Vagina (tissue), 2 donors: ENCODE data around the gene FMN2. TPM values are rescaled to one million over a fixed set of nuclear protein-coding genes. Genes with fewer than 3 reads are reported as not detected.

Source experiments
- DNase-seq, 2 donors: peaks; one replicate each; pipeline ENCODE4 v3.0.0-alpha.2; 2017; ENCODE audit errors: extremely low spot score in 2 of 2
- H3K27ac ChIP-seq: fragments of 200-600 bp; sonication (generic); one replicate; pipeline ENCODE4 v1.5.1; 2019
- H3K27me3 ChIP-seq: fragments of 200-600 bp; sonication (generic); one replicate; pipeline ENCODE4 v1.5.1; 2019
- H3K36me3 ChIP-seq, 2 donors: fragments of 200-600 bp; sonication (generic); one replicate each; pipeline ENCODE4 v1.5.1; 2017 to 2019
- H3K4me1 ChIP-seq: fragments of 200-600 bp; sonication (generic); one replicate; pipeline ENCODE4 v1.5.1; 2019
- H3K4me3 ChIP-seq, 2 donors: fragments of 200-600 bp; sonication (generic); 1 replicate in 1 of 2; 2 replicates in 1 of 2; pipeline ENCODE4 v1.5.1; 2016 to 2019
- H3K9me3 ChIP-seq: fragments of 200-600 bp; sonication (generic); one replicate; pipeline ENCODE4 v1.5.1; 2019
- POLR2A ChIP-seq, 2 donors: fragments of 450-650 bp; IDR thresholded peaks; one replicate each; pipeline ENCODE4 v1.6.1; 2017; ENCODE audit warnings: antibody characterized with exemption in 2 of 2, mild to moderate bottlenecking in 2 of 2, moderate library complexity in 2 of 2
- POLR2AphosphoS5 ChIP-seq, 2 donors: sonication (generic); formaldehyde crosslinking; IDR thresholded peaks; one replicate each; pipeline ENCODE4 v1.9.0; 2017; ENCODE audit warnings: antibody characterized with exemption in 2 of 2, mild to moderate bottlenecking in 2 of 2, low read depth in 1 of 2; ENCODE audit not compliant: insufficient read depth in 1 of 2
- intact Hi-C: fragments of 100-400 bp; cut with DNase I; formaldehyde crosslinking; loops from one replicate; pipeline ENCODE4 v1.15.1; 2023
- total RNA-seq: library from RNA; depleted of rRNA; stranded (reverse); fragments of >200 nt; gene quantifications from one replicate; pipeline ENCODE4 v1.2.3, GENCODE V29; 2016
- TF ChIP-seq, protein P1 (sequence below), 3 experiments: fragments of 450-650 bp in 2 of 3; fragments of 200-600 bp in 1 of 3; sonication (generic) in 1 of 3; IDR thresholded peaks; one replicate each; pipeline ENCODE4 v1.5.1; 2017 to 2019; ENCODE audit warnings: antibody characterized with exemption in 3 of 3, mild to moderate bottlenecking in 2 of 3, moderate library complexity in 2 of 3

FMN2 gene
- total RNA-seq, 1 donor from 2014 or later = not detected

DNA sequence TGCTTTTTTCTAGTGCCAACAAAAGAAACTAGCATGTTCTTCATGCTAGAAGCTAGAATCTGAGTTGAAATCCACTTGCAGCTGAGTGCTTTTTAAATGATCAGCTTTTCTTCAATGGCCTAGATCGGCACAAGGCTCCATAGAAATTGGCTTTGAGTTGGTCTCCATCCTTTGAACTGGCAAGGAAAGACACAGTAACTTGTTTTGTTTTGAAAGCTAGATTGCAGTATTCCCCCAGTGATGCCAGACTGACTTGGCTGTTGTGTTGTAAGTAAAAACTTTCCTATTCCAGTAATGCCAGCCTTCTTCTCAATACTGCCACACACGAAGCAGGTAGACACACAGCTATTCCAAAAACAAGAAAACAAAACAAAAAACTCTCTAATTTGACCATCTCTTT lies 139.1 kb downstream of the FMN2 start:
- Histone ChIP-seq H3K27me3 (no peaks in the 10 kb centered on the region), H3K27ac (no peak overlapping the region), H3K9me3 (no peaks in the 10 kb centered on the region), H3K4me1 (no peaks in the 10 kb centered on the region), H3K4me3 (no peak overlapping the region), H3K36me3 (no peaks in the 10 kb centered on the region)
- no peak for TF ChIP-seq POLR2A (IDR thresholded peaks at IDR 0.05)
- no peak for TF ChIP-seq POLR2AphosphoS5 (IDR thresholded peaks at IDR 0.05; ENCODE audit: insufficient read depth in 1 of 2, low read depth in 1 of 2)
- TF ChIP-seq, protein P1, sequence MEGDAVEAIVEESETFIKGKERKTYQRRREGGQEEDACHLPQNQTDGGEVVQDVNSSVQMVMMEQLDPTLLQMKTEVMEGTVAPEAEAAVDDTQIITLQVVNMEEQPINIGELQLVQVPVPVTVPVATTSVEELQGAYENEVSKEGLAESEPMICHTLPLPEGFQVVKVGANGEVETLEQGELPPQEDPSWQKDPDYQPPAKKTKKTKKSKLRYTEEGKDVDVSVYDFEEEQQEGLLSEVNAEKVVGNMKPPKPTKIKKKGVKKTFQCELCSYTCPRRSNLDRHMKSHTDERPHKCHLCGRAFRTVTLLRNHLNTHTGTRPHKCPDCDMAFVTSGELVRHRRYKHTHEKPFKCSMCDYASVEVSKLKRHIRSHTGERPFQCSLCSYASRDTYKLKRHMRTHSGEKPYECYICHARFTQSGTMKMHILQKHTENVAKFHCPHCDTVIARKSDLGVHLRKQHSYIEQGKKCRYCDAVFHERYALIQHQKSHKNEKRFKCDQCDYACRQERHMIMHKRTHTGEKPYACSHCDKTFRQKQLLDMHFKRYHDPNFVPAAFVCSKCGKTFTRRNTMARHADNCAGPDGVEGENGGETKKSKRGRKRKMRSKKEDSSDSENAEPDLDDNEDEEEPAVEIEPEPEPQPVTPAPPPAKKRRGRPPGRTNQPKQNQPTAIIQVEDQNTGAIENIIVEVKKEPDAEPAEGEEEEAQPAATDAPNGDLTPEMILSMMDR (IDR thresholded peaks at IDR 0.05) = no peak
- DNase-seq = no peak
- intact Hi-C loops = no loop called here

DNA sequence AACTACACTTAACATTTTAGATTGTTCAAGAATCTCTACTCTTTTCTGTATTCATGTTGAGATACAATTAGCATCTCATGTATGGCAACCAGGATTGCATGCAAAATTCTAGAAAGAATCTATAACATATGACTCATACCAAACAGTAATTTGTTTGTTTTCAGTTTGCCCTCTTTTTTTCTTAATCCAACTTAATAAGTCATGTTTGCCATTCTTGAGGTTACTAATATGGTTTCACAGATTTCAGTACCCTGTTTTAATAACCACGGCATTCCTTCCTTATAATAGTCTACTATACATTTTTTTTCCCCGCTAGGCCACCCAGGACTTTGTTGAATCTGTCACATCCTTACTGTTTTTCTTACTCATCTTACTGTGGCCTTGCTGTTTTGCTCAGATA lies 140.8 kb downstream of the FMN2 start:
- no peak for TF ChIP-seq POLR2AphosphoS5 (IDR thresholded peaks at IDR 0.05; ENCODE audit: insufficient read depth in 1 of 2, low read depth in 1 of 2)
- no peak for TF ChIP-seq POLR2A (IDR thresholded peaks at IDR 0.05)
- TF ChIP-seq, protein P1 (IDR thresholded peaks at IDR 0.05) = no peak
- Histone ChIP-seq H3K4me3 (no peak overlapping the region), H3K9me3 (no peaks in the 10 kb centered on the region), H3K4me1 (no peaks in the 10 kb centered on the region), H3K36me3 (no peaks in the 10 kb centered on the region), H3K27ac (no peak overlapping the region), H3K27me3 (no peaks in the 10 kb centered on the region)
- intact Hi-C loops = no loop called here
- no peak for DNase-seq

DNA sequence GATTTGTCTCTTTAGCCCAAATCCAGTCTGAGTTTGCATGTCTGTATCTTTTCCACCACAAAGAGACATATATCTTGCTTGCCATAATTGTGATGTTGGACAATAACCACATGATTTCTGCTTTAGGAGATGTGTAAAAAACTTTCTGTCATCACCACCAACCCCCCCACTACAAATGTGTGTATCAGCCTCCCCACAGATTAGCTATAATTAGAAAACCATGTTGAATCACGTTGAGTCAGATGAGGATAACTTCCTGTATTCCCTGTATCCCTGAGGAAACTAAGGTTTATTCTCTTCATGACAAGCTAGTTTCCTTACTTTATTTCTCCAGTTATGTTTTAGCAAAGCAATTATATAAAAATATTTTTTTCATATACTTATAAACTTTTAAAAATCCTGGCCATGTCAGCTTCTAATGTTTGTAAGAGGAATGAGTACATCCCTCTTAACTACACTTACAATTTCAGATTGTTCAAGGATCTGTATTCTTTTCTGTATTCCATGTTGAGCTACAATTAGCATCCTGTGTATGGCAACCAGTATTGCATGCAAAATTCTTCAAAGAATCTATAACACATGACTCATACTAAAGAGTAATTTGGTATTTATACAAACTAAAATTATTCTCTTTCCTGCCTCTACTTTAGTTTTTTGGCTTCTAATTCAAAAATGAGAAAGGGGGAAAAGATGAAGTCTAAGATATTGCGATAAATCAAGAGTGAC lies 143.0 kb downstream of the FMN2 start:
- no peak for TF ChIP-seq POLR2AphosphoS5 (IDR thresholded peaks at IDR 0.05; ENCODE audit: insufficient read depth in 1 of 2, low read depth in 1 of 2)
- no peak for TF ChIP-seq POLR2A (IDR thresholded peaks at IDR 0.05)
- TF ChIP-seq, protein P1 (IDR thresholded peaks at IDR 0.05) = no peak
- Histone ChIP-seq H3K9me3 (no peaks in the 10 kb centered on the region), H3K4me3 (no peak overlapping the region), H3K4me1 (no peaks in the 10 kb centered on the region), H3K27me3 (no peaks in the 10 kb centered on the region), H3K27ac (no peak overlapping the region), H3K36me3 (no peaks in the 10 kb centered on the region)
- intact Hi-C loops = no loop called here
- no peak for DNase-seq

DNA sequence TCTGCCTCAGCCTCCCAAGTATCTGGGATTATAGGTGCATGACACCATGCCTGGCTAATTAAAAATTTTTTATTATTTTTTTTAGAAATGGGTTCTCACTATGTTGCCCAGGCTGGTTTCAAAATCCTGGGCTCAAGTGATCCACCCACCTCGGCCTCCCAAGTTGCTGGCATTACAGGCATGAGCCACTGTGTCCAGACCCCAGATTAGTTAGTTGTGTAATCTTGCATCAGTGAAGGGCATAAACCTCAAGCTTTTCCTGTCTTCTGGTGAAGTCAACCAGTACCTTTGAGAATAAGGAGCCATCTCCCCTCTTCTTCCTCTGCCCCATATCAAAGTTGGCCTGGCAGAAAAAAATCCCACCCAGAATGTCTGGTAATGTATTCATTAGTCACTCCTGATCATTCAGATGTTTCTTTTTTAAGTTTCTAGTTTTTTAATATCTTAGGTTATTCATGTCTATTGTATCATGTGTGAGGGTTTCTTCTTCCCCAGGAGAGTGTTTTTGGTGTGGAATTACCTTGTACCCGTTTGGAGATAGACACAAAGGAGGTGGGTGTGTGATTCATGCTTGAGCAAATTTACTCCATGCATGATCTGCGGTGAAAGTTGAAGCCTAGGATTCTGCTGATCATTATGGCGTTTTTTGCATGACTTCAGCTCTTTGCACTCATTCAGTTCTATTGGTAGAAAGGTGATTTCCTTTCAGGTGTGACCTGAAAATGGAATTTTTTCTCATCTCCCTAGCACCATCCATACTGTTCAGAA lies 144.0 kb downstream of the FMN2 start:
- Histone ChIP-seq H3K36me3 (no peaks in the 10 kb centered on the region), H3K27me3 (no peaks in the 10 kb centered on the region), H3K4me3 (no peak overlapping the region), H3K9me3 (no peaks in the 10 kb centered on the region), H3K4me1 (no peaks in the 10 kb centered on the region), H3K27ac (no peak overlapping the region)
- intact Hi-C loops = no loop called here
- DNase-seq = no peak
- no peak for TF ChIP-seq POLR2AphosphoS5 (IDR thresholded peaks at IDR 0.05; ENCODE audit: insufficient read depth in 1 of 2, low read depth in 1 of 2)
- no peak for TF ChIP-seq POLR2A (IDR thresholded peaks at IDR 0.05)

DNA sequence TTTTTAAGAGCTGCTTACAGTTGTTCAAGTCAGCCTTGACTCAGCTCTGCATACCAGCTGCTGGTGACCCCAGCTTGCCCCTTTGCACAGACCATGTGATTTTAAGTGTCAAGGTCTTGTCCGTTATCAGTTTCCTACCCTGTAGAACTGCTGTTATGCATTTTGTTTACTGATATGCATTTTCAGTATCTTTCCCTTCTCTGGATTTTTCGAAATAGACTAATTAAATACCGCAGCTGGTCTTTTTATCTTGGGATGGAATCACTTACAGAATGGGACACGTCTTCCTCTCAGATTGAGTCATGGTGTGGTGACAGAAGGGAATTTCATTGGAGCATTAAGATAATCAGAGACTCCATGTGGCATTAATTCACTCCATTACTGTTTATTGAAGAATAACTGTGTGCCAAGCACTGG lies 145.6 kb downstream of the FMN2 start:
- Histone ChIP-seq H3K27ac (no peak overlapping the region), H3K9me3 (no peaks in the 10 kb centered on the region), H3K27me3 (no peaks in the 10 kb centered on the region), H3K4me1 (no peaks in the 10 kb centered on the region), H3K36me3 (no peaks in the 10 kb centered on the region), H3K4me3 (no peak overlapping the region)
- intact Hi-C loops = no loop called here
- DNase-seq = no peak
- no peak for TF ChIP-seq POLR2A (IDR thresholded peaks at IDR 0.05)
- no peak for TF ChIP-seq POLR2AphosphoS5 (IDR thresholded peaks at IDR 0.05; ENCODE audit: insufficient read depth in 1 of 2, low read depth in 1 of 2)
- TF ChIP-seq, protein P1 (IDR thresholded peaks at IDR 0.05) = no peak
